GM20431 (cell line): Measurements from ENCODE around the gene HRC.
"Not testable (repeated sequence)": the region's sequence is repeated elsewhere in the genome, so short reads cannot be mapped to it uniquely, and the experiment has no call there.

Source experiments
- in situ Hi-C: fragments of 300-500 bp; cut with MseI, MboI; formaldehyde crosslinking; loops from one replicate; pipeline ENCODE4 v1.15.0; 2020; ENCODE audit warnings: low sequenced_read_pairs; ENCODE audit not compliant: unreplicated experiment

HRC gene

GRCh38 chr19:49155005-49155819 is at the start of gene HRC:
HRC (minus strand) TSS chr19:49155396; CDS start chr19:49155237, 159 bp downstream.
- in situ Hi-C loops: no loop called here

DNA sequence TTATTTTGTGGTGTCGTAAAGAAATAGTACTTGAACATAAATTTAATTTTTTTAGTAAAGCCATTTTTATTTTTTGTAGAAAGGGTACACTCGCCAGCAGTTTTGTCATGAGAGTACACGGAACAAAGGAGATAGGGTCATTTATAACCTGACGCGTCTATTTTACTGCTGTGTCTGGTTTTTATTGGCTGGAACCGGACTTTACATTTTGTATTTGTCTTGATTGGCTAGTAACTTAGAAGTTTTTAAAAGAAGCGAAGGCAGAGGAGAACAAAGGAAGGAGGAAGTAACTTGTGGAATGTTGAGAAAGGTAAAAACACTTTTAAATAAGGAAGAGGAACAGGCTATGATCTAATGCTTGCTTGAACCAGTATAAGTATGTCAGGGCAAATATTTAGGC is 45.8 kb upstream of the HRC start:
- in situ Hi-C loops: no loop called here

DNA sequence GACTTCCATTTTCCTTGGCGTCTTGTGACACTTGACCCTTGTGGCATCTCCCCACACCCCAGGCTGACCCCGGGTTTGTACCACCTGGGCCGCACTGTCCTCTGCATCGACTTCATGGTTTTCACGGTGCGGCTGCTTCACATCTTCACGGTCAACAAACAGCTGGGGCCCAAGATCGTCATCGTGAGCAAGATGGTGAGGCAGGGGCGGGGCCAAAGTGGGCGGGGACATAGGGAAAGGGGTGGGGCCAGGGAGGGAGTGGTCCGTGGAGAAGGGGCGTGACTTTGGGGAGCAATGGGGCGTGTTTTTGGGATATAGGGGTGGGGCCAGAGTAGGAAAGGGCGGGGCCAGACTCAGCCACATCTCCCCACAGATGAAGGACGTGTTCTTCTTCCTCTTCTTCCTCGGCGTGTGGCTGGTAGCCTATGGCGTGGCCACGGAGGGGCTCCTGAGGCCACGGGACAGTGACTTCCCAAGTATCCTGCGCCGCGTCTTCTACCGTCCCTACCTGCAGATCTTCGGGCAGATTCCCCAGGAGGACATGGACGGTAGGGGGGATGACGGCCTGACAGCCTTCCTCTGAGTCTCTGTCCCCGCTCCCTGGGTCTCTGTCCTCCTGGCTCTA is 45.2 kb upstream of the HRC start:
- in situ Hi-C loops: no loop called here

GRCh38 chr19:49196527-49197240 is 41.5 kb upstream of the HRC start:
- in situ Hi-C loops: no loop called here

- in situ Hi-C loops: no loop called here
Measured at GRCh38 chr19:49194408-49194807, 39.2 kb upstream of the HRC start.

DNA sequence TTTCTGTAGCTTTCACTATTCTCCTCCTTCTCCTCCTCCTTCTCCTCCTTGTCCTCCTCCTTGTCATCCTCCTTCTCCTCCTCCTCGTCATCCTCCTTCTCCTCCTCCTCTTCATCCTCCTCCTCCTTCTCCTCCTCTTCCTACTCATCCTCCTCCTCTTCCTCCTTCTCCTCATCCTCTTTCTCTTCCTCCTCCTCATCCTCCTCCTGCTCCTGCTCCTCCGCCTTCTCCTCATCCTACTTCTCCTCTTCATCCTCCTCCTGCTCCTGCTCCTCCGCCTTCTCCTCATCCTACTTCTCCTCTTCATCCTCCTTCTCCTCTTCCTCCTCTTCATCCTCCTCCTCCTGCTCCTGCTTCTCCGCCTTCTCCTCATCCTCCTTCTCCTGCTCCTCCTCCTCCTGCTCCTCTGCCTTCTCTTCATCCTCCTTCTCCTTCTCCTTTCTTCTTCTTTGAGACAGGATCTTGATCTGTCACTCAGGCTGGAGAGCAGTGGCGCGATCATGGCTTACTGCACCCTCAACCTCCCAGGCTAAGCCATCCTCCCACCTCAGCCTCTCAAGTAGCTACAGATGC is 38.7 kb upstream of the HRC start:
- in situ Hi-C loops: no loop called here

DNA sequence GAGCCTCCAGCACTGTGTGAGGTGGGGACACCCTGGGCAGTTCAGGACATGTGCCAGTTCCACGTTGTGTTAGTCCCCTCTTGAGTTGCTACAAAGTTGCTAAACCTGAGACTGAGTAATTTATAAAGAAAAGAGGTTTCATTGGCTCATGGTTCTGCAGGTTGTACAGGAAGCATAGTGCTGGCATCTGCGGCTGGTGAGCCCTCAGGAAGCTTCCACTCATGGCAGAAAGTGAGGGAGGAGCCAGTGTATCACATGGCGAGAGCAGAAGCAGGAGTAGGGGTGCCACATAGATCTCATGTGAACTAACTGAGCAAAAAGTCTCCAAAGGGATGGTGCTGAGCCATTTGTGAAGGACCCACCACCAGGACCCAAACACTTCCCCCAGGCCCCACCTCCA is 35.6 kb upstream of the HRC start:
- in situ Hi-C loops: no loop called here

DNA sequence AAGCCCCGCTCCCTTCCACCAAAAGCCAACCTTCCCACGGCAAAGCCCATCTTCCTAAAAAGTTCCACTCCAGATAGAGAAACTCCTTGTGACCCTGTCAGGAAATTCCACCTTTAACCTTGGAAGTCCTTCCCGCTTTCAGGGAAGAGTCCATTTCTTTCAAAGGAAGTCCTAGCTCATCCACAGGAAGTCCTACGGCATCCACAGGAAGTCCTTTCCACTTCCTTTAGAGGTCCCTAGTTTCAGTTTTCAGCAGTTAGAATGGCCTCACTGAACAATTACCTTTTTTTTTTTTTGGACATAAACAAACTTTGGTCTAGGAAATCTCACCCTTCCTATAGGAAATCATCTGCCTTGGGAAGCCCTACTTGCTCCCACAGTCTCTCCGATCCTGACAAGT is 34.1 kb upstream of the HRC start:
- in situ Hi-C loops: no loop called here

DNA sequence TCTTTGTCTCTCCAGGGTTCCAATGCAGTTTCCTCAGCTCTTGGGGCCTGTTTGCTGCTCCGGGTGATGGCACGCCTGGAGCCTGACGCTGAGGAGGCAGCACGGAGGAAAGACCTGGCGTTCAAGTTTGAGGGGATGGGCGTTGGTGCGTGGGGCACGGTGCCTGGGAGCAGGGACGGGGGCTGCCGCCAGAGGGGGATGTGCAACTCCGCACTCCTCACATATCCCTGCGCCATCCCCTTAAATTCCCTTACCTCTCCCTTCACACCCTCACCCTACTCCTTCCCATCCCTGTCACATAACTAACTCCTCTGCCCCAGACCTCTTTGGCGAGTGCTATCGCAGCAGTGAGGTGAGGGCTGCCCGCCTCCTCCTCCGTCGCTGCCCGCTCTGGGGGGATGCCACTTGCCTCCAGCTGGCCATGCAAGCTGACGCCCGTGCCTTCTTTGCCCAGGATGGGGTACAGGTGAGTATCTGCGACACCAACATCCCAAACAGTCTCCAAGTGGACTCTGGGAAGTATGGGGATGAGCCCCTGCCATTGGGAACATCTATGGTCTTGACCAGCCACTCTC is 33.5 kb upstream of the HRC start:
- in situ Hi-C loops: no loop called here

- in situ Hi-C loops: no loop called here
Measured at GRCh38 chr19:49186108-49186507, 30.9 kb upstream of the HRC start.

DNA sequence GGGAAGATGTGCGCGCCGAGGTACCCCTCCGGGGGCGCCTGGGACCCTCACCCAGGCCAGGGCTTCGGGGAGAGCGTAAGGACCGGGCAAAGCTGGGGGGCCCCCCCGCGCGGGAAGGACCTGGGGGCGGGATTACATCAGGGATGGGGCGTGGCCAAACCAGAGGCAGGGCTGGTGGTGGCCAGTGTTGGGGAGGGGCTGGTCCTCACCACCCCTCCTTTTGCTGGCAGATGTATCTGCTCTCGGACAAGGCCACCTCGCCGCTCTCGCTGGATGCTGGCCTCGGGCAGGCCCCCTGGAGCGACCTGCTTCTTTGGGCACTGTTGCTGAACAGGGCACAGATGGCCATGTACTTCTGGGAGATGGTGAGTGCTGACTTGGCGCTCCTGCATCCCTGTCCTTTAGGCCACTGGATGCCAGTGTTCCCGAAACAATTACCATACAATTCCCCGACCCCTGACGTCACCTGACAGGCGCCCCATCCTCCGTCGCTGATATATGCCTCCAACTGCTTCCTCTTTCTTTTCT is 27.7 kb upstream of the HRC start:
- in situ Hi-C loops: no loop called here

- in situ Hi-C loops: not testable (repeated sequence)
Measured at GRCh38 chr19:49182010-49182847, 27.0 kb upstream of the HRC start.

GRCh38 chr19:49180659-49181058 is 25.5 kb upstream of the HRC start:
- in situ Hi-C loops: no loop called here

DNA sequence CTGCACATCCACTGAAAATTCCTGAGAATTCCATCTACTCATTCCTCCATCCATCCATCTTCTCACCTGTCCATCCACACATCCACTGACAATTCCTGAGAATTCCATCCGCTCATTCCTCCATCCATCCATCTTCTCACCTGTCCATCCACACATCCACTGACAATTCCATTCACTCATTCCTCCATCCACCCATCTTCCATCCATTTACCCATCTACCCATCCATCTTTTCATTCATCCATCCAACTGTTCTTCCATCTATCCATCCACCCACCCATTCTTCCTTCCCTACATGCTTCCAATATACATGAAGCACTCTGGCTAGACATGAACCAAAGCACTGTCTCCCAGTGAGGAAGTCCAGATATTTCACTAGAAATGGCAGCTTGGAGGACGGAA is 18.0 kb upstream of the HRC start:
- in situ Hi-C loops: no loop called here

- in situ Hi-C loops: no loop called here
Measured at GRCh38 chr19:49168421-49168820, 13.2 kb upstream of the HRC start.

DNA sequence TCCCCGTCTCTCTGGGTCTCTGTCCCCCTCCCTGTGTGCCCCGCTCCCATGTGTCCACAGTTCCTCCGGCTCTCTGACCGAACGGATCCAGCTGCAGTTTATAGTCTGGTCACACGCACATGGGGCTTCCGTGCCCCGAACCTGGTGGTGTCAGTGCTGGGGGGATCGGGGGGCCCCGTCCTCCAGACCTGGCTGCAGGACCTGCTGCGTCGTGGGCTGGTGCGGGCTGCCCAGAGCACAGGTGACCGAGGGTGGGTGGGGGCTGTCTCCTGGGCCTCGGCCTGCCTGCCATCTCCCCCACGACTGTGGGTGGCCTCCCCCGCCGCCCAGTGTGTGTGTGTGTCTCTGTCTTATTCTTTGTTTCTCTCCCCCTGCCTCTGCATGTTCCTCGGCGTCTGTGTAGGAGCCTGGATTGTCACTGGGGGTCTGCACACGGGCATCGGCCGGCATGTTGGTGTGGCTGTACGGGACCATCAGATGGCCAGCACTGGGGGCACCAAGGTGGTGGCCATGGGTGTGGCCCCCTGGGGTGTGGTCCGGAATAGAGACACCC is 12.7 kb upstream of the HRC start:
- in situ Hi-C loops: no loop called here

DNA sequence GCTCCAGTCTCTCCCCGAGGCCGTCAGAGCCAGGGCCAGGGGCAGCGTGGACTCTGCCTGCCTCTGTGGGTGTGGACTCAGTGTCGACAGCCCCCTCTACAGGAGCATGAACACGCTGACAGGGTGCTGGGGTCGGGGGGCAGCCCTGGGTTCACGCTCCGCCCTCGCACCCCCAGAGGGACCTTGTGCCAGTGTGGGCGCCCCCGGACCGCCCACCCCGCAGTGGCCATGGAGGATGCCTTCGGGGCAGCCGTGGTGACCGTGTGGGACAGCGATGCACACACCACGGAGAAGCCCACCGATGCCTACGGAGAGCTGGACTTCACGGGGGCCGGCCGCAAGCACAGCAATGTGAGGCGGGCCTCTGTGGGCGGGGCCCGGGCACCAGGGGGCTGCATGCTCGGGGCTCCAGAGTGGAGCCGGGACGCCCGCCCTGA is 10.7 kb upstream of the HRC start:
- in situ Hi-C loops: no loop called here

DNA sequence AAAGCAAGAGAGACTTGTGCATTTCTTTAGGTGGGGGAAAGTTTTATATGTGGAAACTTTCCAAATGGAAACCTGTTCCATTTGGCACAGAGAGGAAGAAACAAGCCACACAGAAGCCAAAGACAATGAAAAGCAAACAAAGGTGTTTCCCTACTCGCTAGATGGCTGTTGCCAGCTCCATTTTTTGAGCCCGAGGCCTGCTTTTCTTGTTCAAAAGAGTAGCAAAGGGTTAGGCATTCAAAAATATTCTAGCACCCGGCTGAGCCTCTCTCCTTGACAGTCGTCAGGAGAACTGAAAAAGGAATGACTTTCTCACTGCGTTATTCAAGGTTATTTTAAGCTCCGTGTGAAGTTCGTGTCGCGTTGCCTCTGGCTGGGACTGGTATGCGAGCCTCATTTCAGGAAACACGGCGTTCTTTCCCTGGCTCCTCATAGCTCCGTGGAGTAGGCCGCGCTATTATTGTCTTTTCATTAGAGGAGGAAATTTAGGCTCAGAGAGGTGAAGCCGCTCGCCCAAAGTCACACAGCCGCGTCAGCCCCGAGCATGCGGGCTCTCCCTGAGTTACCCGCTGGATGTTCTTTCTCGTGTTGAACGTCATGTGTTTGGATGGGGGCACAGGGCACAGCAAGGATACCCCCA is 10.0 kb upstream of the HRC start:
- in situ Hi-C loops: no loop called here

GRCh38 chr19:49161987-49162386 is 6.8 kb upstream of the HRC start:
- in situ Hi-C loops: no loop called here
